Loucy (cell line): ENCODE measurements around the gene ENKD1.

Experiments
- H2AFZ ChIP-seq: fragments of 200-600 bp; sonication (generic); 2 replicates; pipeline ENCODE4 v1.6.0; 2016; ENCODE audit warnings: antibody characterized with exemption, mild to moderate bottlenecking, low read length, moderate library complexity
- H3F3A ChIP-seq: fragments of 200-600 bp; 2 replicates; pipeline ENCODE4 v1.6.0; 2016; ENCODE audit warnings: antibody characterized with exemption, low read depth, mild to moderate bottlenecking
- H3K27me3 ChIP-seq: fragments of 200-600 bp; sonication (generic); 2 replicates; pipeline ENCODE4 v1.6.1; 2014; ENCODE audit warnings: low read length, mild to moderate bottlenecking; ENCODE audit not compliant: insufficient read depth, poor library complexity, severe bottlenecking
- H3K36me3 ChIP-seq: fragments of 200-600 bp; sonication (generic); 2 replicates; pipeline ENCODE4 v1.6.1; 2016; ENCODE audit warnings: low read length; ENCODE audit not compliant: insufficient read depth
- H3K4me1 ChIP-seq: fragments of 200-600 bp; sonication (generic); 2 replicates; pipeline ENCODE4 v1.5.1; 2014; ENCODE audit warnings: low read length, mild to moderate bottlenecking; ENCODE audit not compliant: insufficient read depth, poor library complexity, severe bottlenecking
- H3K4me2 ChIP-seq: fragments of 200-600 bp; sonication (generic); 2 replicates; pipeline ENCODE4 v1.6.0; 2014; ENCODE audit warnings: antibody characterized with exemption, low read length, low read depth, mild to moderate bottlenecking; ENCODE audit not compliant: poor library complexity, severe bottlenecking
- H3K4me3 ChIP-seq: fragments of 200-600 bp; sonication (generic); 2 replicates; pipeline ENCODE4 v1.5.1; 2014; ENCODE audit warnings: low read length, mild to moderate bottlenecking, mixed read lengths; ENCODE audit not compliant: poor library complexity, severe bottlenecking
- H3K79me2 ChIP-seq: fragments of 200-600 bp; sonication (generic); 2 replicates; pipeline ENCODE4 v1.6.1; 2014; ENCODE audit warnings: low read length; ENCODE audit not compliant: insufficient read depth
- H3K9ac ChIP-seq: fragments of 200-600 bp; sonication (generic); 2 replicates; pipeline ENCODE4 v1.6.0; 2014; ENCODE audit warnings: mild to moderate bottlenecking, low read depth, low read length, moderate library complexity; ENCODE audit not compliant: poor library complexity, severe bottlenecking
- H3K9me2 ChIP-seq: fragments of 200-600 bp; sonication (generic); replicated peaks from 2 replicates; pipeline ENCODE4 v1.6.1; 2016; ENCODE audit warnings: low read depth, low read length, mixed read lengths
- H3K9me3 ChIP-seq: fragments of 200-600 bp; sonication (generic); 2 replicates; pipeline ENCODE4 v1.6.1; 2014; ENCODE audit warnings: mild to moderate bottlenecking, antibody characterized with exemption, low read length, low read depth; ENCODE audit not compliant: insufficient read depth
- H4K20me1 ChIP-seq: fragments of 200-600 bp; sonication (generic); 2 replicates; pipeline ENCODE4 v1.6.0; 2014; ENCODE audit warnings: antibody characterized with exemption, low read length, mild to moderate bottlenecking; ENCODE audit not compliant: insufficient read depth, poor library complexity, severe bottlenecking
- EZH2phosphoT487 ChIP-seq: fragments of 200-600 bp; IDR thresholded peaks from 2 replicates; pipeline ENCODE4 v1.6.1; 2018; ENCODE audit warnings: antibody characterized with exemption, mild to moderate bottlenecking, moderate library complexity, borderline replicate concordance
- TF ChIP-seq, protein P1 (sequence below): fragments of 200-600 bp; sonication (generic); conservative IDR thresholded peaks from 2 replicates; pipeline ENCODE4 v1.5.1; 2014; ENCODE audit warnings: mild to moderate bottlenecking, antibody characterized with exemption, low read length

Gene ENKD1

DNA sequence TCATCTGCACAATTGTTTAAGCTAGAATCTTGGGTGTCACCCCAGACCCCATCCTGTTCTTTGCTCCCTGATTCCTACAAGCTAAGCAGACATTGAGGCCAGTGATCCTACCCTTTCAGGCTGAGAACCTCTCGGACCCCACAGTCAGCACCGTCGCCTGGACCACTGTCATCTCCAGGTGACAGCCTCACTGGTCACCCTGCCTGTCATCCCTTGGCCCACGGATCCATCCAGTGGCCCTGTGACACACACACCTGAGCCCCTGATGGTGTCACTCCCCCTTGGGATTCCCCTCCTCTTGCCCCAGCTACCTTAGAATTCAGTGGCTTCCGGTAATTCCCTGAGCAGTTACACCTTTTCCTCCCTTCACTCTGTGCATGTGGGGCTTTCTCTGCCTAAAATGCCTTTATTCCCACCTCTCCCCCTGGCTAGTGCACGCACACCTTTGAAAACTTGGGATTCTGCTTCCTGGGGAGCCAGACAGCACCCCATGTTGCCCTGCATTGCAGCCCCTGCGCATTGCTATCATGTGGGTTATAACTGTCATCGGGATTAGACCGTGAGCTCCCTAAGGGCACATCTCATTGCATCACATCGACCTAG is 3.0 kb upstream of the ENKD1 start:
- no peak overlapping the region for H2AFZ ChIP-seq
- H3K4me2 ChIP-seq, result no peak overlapping the region
- no peaks in the 10 kb centered on the region for H3K9me3 ChIP-seq
- no peaks in the 10 kb centered on the region for H3K9me2 ChIP-seq
- peaks cover 18% of the 10 kb centered on the region for H3K4me1 ChIP-seq
- TF ChIP-seq, protein P1, sequence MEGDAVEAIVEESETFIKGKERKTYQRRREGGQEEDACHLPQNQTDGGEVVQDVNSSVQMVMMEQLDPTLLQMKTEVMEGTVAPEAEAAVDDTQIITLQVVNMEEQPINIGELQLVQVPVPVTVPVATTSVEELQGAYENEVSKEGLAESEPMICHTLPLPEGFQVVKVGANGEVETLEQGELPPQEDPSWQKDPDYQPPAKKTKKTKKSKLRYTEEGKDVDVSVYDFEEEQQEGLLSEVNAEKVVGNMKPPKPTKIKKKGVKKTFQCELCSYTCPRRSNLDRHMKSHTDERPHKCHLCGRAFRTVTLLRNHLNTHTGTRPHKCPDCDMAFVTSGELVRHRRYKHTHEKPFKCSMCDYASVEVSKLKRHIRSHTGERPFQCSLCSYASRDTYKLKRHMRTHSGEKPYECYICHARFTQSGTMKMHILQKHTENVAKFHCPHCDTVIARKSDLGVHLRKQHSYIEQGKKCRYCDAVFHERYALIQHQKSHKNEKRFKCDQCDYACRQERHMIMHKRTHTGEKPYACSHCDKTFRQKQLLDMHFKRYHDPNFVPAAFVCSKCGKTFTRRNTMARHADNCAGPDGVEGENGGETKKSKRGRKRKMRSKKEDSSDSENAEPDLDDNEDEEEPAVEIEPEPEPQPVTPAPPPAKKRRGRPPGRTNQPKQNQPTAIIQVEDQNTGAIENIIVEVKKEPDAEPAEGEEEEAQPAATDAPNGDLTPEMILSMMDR, result no peak
- no peak for TF ChIP-seq EZH2phosphoT487
- H3K9ac ChIP-seq, result no peak overlapping the region
- H3K79me2 ChIP-seq, result no peaks in the 10 kb centered on the region
- H3K4me3 ChIP-seq, result no peak overlapping the region
- H3K27me3 ChIP-seq, result no peaks in the 10 kb centered on the region
- no peaks in the 10 kb centered on the region for H3F3A ChIP-seq
- H3K36me3 ChIP-seq, result no peaks in the 10 kb centered on the region
- no peaks in the 10 kb centered on the region for H4K20me1 ChIP-seq

GRCh38 chr16:67668495-67669157 is 2.1 kb upstream of the ENKD1 start:
- Histone ChIP-seq H2AFZ (no peak overlapping the region), H3F3A (no peaks in the 10 kb centered on the region), H3K9ac (peak overlapping the region; percentile 28), H3K4me2 (peak overlapping the region; percentile 41), H3K27me3 (no peaks in the 10 kb centered on the region), H3K4me1 (peaks cover 18% of the 10 kb centered on the region), H3K4me3 (no peak overlapping the region), H3K79me2 (no peaks in the 10 kb centered on the region), H4K20me1 (no peaks in the 10 kb centered on the region), H3K36me3 (no peaks in the 10 kb centered on the region), H3K9me2 (no peaks in the 10 kb centered on the region), H3K9me3 (no peaks in the 10 kb centered on the region)
- TF ChIP-seq EZH2phosphoT487, result no peak
- TF ChIP-seq, protein P1, result no peak; the same call in 1 of the 2 replicates

GRCh38 chr16:67667817-67668494 is 1.4 kb upstream of the ENKD1 start:
- Histone ChIP-seq H3F3A (no peaks in the 10 kb centered on the region), H3K79me2 (no peaks in the 10 kb centered on the region), H3K9me3 (no peaks in the 10 kb centered on the region), H2AFZ (0 out of 2 replicates have a peak overlapping the region, but pooled peaks have one; percentile 42), H4K20me1 (no peaks in the 10 kb centered on the region), H3K9ac (peak overlapping the region; percentile 65), H3K27me3 (no peaks in the 10 kb centered on the region), H3K4me1 (peaks cover 18% of the 10 kb centered on the region), H3K36me3 (no peaks in the 10 kb centered on the region), H3K9me2 (no peaks in the 10 kb centered on the region), H3K4me3 (peak overlapping the region; percentile 75), H3K4me2 (peak overlapping the region; percentile 79)
- no peak for TF ChIP-seq EZH2phosphoT487
- TF ChIP-seq, protein P1, result peak; percentile 84
